Measurements from ENCODE around the gene EBLN1. TPM values are rescaled to one million over a fixed set of nuclear protein-coding genes. Genes with fewer than 3 reads are reported as not detected.
A peak's percentile ranks its signal among the peaks of the same experiment; 100 is the strongest.

The EBLN1 gene
- total RNA-seq, 5 donors from 2014 or later (not counting 1 experiment from before 2014, with no cell fraction given), result not detected

DNA sequence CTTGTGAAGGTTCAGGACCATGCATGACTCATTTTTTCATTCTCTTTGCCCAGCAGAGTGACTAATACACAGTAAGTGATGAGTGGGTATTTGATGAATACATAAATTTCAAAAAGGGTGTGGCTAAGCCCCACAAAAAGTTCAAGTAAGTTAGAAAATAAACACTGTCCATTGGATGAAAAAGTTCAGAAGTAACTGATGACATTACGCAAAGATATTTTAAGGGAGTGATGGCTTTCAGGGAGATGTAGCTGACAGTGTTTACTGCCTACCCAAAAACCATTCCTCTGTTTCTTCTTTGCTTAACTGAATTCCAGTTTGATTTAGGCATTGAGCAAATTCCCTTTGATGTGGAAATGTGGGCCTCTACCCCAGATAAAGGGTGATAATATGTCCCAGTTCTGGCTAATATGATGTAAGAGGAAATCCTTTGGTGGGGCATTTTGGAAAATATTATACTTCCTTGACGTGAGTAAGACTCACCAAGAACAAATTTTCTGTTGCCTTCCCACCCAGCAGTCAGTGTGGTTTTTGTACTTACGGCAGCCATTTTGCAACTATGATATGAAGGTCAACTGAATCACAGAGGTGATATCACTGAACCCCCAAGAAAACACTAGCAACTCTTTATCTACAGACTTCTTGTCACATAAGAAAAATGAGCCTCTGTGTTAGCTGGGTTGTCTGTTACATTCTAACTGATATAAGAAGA lies 29.0 kb upstream of the EBLN1 start:
- Mint-ChIP-seq H3K27ac (peak overlapping the region; percentile 79 to 89), H3K36me3 (no peaks in the 10 kb centered on the region), H3K27me3 (peaks cover 0 to 5% of the 10 kb centered on the region in 2 donors), H3K9me3 (no peaks in the 10 kb centered on the region), H3K4me3 (peak overlapping the region in 1 of 3 donors; percentile 13), H3K4me1 (peaks cover 17 to 51% (median 48%) of the 10 kb centered on the region in 3 donors)
- Histone ChIP-seq H3K27ac (ENCODE audit: low read length) (peak overlapping the region; percentile 72), H3K27me3 (replicated peaks in 1 of 2; ENCODE audit: control insufficient read depth in 2 of 2, extremely low read depth in 1 of 2, insufficient read depth in 2 of 2, low read length in 1 of 2) (peaks cover 0 to 3% of the 10 kb centered on the region in 2 experiments), H3K4me3 (ENCODE audit: control insufficient read depth in 1 of 2, extremely low read depth in 1 of 2, low read length in 1 of 2) (no peak overlapping the region), H3K36me3 (ENCODE audit: control insufficient read depth in 2 of 2, extremely low read depth in 1 of 2, insufficient read depth in 1 of 2, low read length in 1 of 2) (no peaks in the 10 kb centered on the region), H3K9me3 (no peaks in the 10 kb centered on the region), H3K4me1 (ENCODE audit: control insufficient read depth in 1 of 2, extremely low read depth in 1 of 2, insufficient read depth in 2 of 2, low read length in 2 of 2) (no peaks in the 10 kb centered on the region)
- DNase-seq (peak in 8 of 35 experiments; percentile 13 to 65 (median 23)), ATAC-seq (replicated peaks in 1 of 4) (peak; percentile 57 to 88 (median 81))
- CTCF ChIA-PET, result no interaction called here
- WGBS (ENCODE audit: insufficient coverage), result no CpG with 5 or more reads among the region's 3 CpGs
- POLR2A ChIA-PET, result no interaction called here

DNA sequence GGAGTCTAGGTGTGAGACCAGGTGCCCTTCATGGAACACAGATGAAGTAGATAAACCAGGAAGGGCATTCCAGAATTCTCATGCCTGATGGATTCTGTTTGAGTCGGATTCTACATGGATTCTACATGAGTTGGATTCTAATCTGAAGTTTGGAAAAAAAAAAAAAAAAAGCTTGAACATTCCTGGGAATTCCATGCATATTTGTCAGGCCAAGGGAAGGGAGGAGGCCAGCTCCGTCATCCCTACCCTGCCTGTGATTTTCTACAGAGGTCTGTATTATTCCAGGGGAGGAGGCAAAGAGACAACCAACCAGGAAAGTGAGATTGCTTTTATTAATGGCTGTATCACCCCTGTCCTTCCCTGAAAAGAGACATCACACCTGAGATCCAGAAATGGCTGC lies 27.8 kb upstream of the EBLN1 start:
- Histone ChIP-seq H3K36me3 (ENCODE audit: control insufficient read depth in 2 of 2, extremely low read depth in 1 of 2, insufficient read depth in 1 of 2, low read length in 1 of 2) (no peaks in the 10 kb centered on the region), H3K4me1 (ENCODE audit: control insufficient read depth in 1 of 2, extremely low read depth in 1 of 2, insufficient read depth in 2 of 2, low read length in 2 of 2) (no peaks in the 10 kb centered on the region), H3K27ac (ENCODE audit: low read length) (no peak overlapping the region), H3K4me3 (ENCODE audit: control insufficient read depth in 1 of 2, extremely low read depth in 1 of 2, low read length in 1 of 2) (no peak overlapping the region), H3K9me3 (no peaks in the 10 kb centered on the region), H3K27me3 (replicated peaks in 1 of 2; ENCODE audit: control insufficient read depth in 2 of 2, extremely low read depth in 1 of 2, insufficient read depth in 2 of 2, low read length in 1 of 2) (no peaks in the 10 kb centered on the region)
- ChIA-PET POLR2A (interaction anchor here (0.6 to 0.7 kb wide), 4 partner anchors 127 to 914 kb away, joined by 3 to 5 read pairs (median 4); no protein-coding TSS in a partner anchor), CTCF (interaction anchor here in 1 of 2 donors (0.5 to 1.2 kb wide), 2 partner anchors 15 to 235 kb away, joined by 3 read pairs; no protein-coding TSS in a partner anchor)
- Mint-ChIP-seq H3K27ac (peak overlapping the region; percentile 39 to 49), H3K36me3 (no peaks in the 10 kb centered on the region), H3K4me1 (peaks cover 9 to 41% (median 41%) of the 10 kb centered on the region in 3 donors), H3K4me3 (no peak overlapping the region), H3K9me3 (no peaks in the 10 kb centered on the region), H3K27me3 (peaks cover 6 to 7% of the 10 kb centered on the region in 2 donors)
- ATAC-seq (replicated peaks in 1 of 4) (no peak), DNase-seq (no peak)
- WGBS (ENCODE audit: insufficient coverage), result no CpG with 5 or more reads among the region's 2 CpGs

DNA sequence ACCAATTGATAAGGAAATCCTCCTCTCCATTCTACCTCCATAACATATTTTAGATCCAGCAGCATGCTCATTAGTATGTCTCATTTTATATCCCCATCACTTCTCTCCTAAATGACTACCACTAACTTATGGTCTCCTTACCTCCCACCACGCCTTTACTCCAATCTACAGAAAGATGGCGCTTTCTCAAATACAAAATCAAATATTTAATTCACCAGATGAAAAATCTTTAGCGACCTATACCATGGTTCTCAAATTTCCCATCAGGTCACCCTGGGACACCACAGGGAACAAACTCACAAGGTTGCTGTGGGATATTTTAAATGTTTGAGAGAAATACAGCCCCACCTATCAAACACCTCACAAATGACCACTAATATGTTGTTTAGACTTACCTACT lies 27.0 kb upstream of the EBLN1 start:
- H3K36me3 ChIP-seq (ENCODE audit: control insufficient read depth in 2 of 2, extremely low read depth in 1 of 2, insufficient read depth in 1 of 2, low read length in 1 of 2), result no peaks in the 10 kb centered on the region
- CTCF ChIA-PET, result interaction anchor here in 1 of 2 donors (1.2 kb wide), 1 partner anchor 14 kb away, joined by 3 read pairs; no protein-coding TSS in a partner anchor
- no peak overlapping the region for H3K27ac Mint-ChIP-seq
- ATAC-seq (replicated peaks in 1 of 4), result no peak
- no peaks in the 10 kb centered on the region for H3K9me3 Mint-ChIP-seq
- H3K9me3 ChIP-seq, result no peaks in the 10 kb centered on the region
- 50% methylated on average over 1 of the region's 3 CpGs for WGBS (ENCODE audit: insufficient coverage)
- DNase-seq, result no peak
- H3K4me1 Mint-ChIP-seq, result peaks cover 7 to 34% (median 34%) of the 10 kb centered on the region in 3 donors
- no peak overlapping the region for H3K4me3 Mint-ChIP-seq
- no peak overlapping the region for H3K27ac ChIP-seq (ENCODE audit: low read length)
- no peak overlapping the region for H3K4me3 ChIP-seq (ENCODE audit: control insufficient read depth in 1 of 2, extremely low read depth in 1 of 2, low read length in 1 of 2)
- POLR2A ChIA-PET, result no interaction called here
- no peaks in the 10 kb centered on the region for H3K4me1 ChIP-seq (ENCODE audit: control insufficient read depth in 1 of 2, extremely low read depth in 1 of 2, insufficient read depth in 2 of 2, low read length in 2 of 2)
- H3K36me3 Mint-ChIP-seq, result no peaks in the 10 kb centered on the region
- no peaks in the 10 kb centered on the region for H3K27me3 ChIP-seq (replicated peaks in 1 of 2; ENCODE audit: control insufficient read depth in 2 of 2, extremely low read depth in 1 of 2, insufficient read depth in 2 of 2, low read length in 1 of 2)
- H3K27me3 Mint-ChIP-seq, result peaks cover 7 to 9% of the 10 kb centered on the region in 2 donors

DNA sequence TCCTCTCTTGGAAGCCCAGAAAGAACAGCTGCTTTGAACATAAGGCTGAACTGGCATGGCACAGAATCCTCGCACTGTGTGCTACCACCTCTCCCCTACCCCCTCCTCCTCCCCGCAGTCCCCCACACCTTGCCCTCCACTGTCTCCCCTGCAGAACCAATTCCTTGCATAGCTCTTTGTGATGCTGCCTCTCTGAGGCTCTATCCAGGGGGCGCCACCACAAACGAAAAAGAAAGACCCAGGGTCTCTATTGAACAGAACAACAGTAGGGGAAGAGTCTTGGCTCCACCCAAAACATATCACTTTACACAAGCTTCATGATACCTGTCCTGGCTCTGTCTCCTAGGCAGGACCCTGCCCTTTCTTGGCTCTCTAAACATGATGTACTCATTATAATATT lies 26.2 kb upstream of the EBLN1 start:
- DNase-seq, result peak in 2 of 35 experiments; percentile 9 to 22
- Mint-ChIP-seq H3K4me3 (no peak overlapping the region), H3K4me1 (peaks cover 7 to 34% (median 34%) of the 10 kb centered on the region in 3 donors), H3K27me3 (peaks cover 7 to 12% of the 10 kb centered on the region in 2 donors), H3K27ac (no peak overlapping the region), H3K9me3 (no peaks in the 10 kb centered on the region), H3K36me3 (no peaks in the 10 kb centered on the region)
- no peak for ATAC-seq (replicated peaks in 1 of 4)
- no peaks in the 10 kb centered on the region for H3K9me3 ChIP-seq
- no peaks in the 10 kb centered on the region for H3K4me1 ChIP-seq (ENCODE audit: control insufficient read depth in 1 of 2, extremely low read depth in 1 of 2, insufficient read depth in 2 of 2, low read length in 2 of 2)
- POLR2A ChIA-PET, result no interaction called here
- no peak overlapping the region for H3K27ac ChIP-seq (ENCODE audit: low read length)
- peaks cover 0 to 2% of the 10 kb centered on the region in 2 experiments for H3K27me3 ChIP-seq (replicated peaks in 1 of 2; ENCODE audit: control insufficient read depth in 2 of 2, extremely low read depth in 1 of 2, insufficient read depth in 2 of 2, low read length in 1 of 2)
- CTCF ChIA-PET, result interaction anchor here (0.5 to 1.2 kb wide), 2 partner anchors 11 to 461 kb away, joined by 3 to 4 read pairs; no protein-coding TSS in a partner anchor
- H3K4me3 ChIP-seq (ENCODE audit: control insufficient read depth in 1 of 2, extremely low read depth in 1 of 2, low read length in 1 of 2), result no peak overlapping the region
- H3K36me3 ChIP-seq (ENCODE audit: control insufficient read depth in 2 of 2, extremely low read depth in 1 of 2, insufficient read depth in 1 of 2, low read length in 1 of 2), result no peaks in the 10 kb centered on the region
- WGBS (ENCODE audit: insufficient coverage), result 86% methylated on average over 2 of the region's 4 CpGs

DNA sequence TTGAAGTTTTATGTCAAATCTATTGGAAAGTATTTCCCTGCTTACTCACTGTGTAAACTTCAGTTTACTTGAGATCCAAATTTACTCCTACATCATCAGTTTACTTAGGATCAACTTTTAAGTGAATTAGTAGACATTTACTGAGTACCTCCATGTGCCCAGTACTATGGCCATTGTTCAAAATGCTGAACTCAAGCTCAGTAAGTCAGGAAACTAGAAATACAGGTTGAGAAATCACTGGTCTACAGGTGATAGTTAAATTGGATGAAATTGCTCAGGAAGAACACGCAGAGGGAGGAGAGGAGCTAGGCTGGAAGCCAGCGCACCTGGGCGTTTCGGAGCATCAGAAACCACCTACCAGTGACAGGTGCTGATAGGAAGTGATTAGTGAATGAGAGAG lies 25.5 kb upstream of the EBLN1 start:
- Mint-ChIP-seq H3K4me1 (peaks cover 7 to 34% (median 30%) of the 10 kb centered on the region in 3 donors), H3K4me3 (no peak overlapping the region), H3K27me3 (peaks cover 7 to 16% of the 10 kb centered on the region in 2 donors), H3K9me3 (no peaks in the 10 kb centered on the region), H3K36me3 (no peaks in the 10 kb centered on the region), H3K27ac (peak overlapping the region in 1 of 2 donors; percentile 7)
- no peak for ATAC-seq (replicated peaks in 1 of 4)
- no peak for DNase-seq
- ChIA-PET CTCF (interaction anchor here (0.5 to 1.2 kb wide), 2 partner anchors 11 to 461 kb away, joined by 3 to 4 read pairs; no protein-coding TSS in a partner anchor), POLR2A (no interaction called here)
- Histone ChIP-seq H3K4me3 (ENCODE audit: control insufficient read depth in 1 of 2, extremely low read depth in 1 of 2, low read length in 1 of 2) (no peak overlapping the region), H3K4me1 (ENCODE audit: control insufficient read depth in 1 of 2, extremely low read depth in 1 of 2, insufficient read depth in 2 of 2, low read length in 2 of 2) (no peaks in the 10 kb centered on the region), H3K27me3 (replicated peaks in 1 of 2; ENCODE audit: control insufficient read depth in 2 of 2, extremely low read depth in 1 of 2, insufficient read depth in 2 of 2, low read length in 1 of 2) (peaks cover 0 to 3% of the 10 kb centered on the region in 2 experiments), H3K27ac (ENCODE audit: low read length) (no peak overlapping the region), H3K36me3 (ENCODE audit: control insufficient read depth in 2 of 2, extremely low read depth in 1 of 2, insufficient read depth in 1 of 2, low read length in 1 of 2) (no peaks in the 10 kb centered on the region), H3K9me3 (no peaks in the 10 kb centered on the region)
- no CpG with 5 or more reads among the region's 4 CpGs for WGBS (ENCODE audit: insufficient coverage)

DNA sequence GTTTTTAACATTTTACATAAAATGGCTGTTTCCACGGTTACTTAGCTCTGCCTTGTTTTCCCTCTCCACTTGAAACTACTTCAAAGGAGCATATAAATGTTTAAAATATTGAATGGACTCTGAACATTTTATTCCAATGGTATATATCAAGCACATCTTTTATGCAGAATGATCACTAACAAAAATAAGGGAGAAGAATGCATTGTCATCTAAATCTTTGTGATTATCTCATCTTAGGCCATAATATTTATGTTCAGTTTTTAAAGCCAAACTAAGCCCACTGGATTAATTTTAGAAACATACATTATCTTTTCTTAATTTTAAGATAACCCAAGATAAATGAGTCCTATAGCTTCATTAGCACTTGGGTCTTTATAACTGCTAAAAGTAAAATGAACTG lies 13.4 kb upstream of the EBLN1 start:
- Histone ChIP-seq H3K27me3 (replicated peaks in 1 of 2; ENCODE audit: control insufficient read depth in 2 of 2, extremely low read depth in 1 of 2, insufficient read depth in 2 of 2, low read length in 1 of 2) (peaks cover 0 to 6% of the 10 kb centered on the region in 2 experiments), H3K4me3 (ENCODE audit: control insufficient read depth in 1 of 2, extremely low read depth in 1 of 2, low read length in 1 of 2) (no peak overlapping the region), H3K27ac (ENCODE audit: low read length) (no peak overlapping the region), H3K9me3 (no peaks in the 10 kb centered on the region), H3K4me1 (ENCODE audit: control insufficient read depth in 1 of 2, extremely low read depth in 1 of 2, insufficient read depth in 2 of 2, low read length in 2 of 2) (peaks cover 6 to 10% of the 10 kb centered on the region in 2 experiments), H3K36me3 (ENCODE audit: control insufficient read depth in 2 of 2, extremely low read depth in 1 of 2, insufficient read depth in 1 of 2, low read length in 1 of 2) (no peaks in the 10 kb centered on the region)
- DNase-seq (no peak), ATAC-seq (replicated peaks in 1 of 4) (no peak)
- ChIA-PET CTCF (interaction anchor here (0.6 to 2.7 kb wide), 4 partner anchors 14 to 198 kb away, joined by 3 to 7 read pairs (median 4); no protein-coding TSS in a partner anchor), POLR2A (interaction anchor here in 1 of 2 donors (0.8 to 3.4 kb wide), 3 partner anchors 23 to 205 kb away, joined by 3 to 14 read pairs (median 4); no protein-coding TSS in a partner anchor)
- Mint-ChIP-seq H3K9me3 (no peaks in the 10 kb centered on the region), H3K27ac (peak overlapping the region in 1 of 2 donors; percentile 96), H3K27me3 (peaks cover 0 to 7% of the 10 kb centered on the region in 2 donors), H3K36me3 (no peaks in the 10 kb centered on the region), H3K4me3 (peak overlapping the region in 1 of 3 donors; percentile 82), H3K4me1 (peaks cover 18 to 28% (median 26%) of the 10 kb centered on the region in 3 donors)
- no CpG with 5 or more reads among the region's 1 CpG for WGBS (ENCODE audit: insufficient coverage)
